Muscle of leg (tissue), 11 donors: ENCODE measurements around the gene PRR3. TPM values are rescaled to one million over a fixed set of nuclear protein-coding genes. Genes with fewer than 3 reads are reported as not detected.
A peak's percentile ranks its signal among the peaks of the same experiment; 100 is the strongest.
"Not testable (repeated sequence)": the region's sequence is repeated elsewhere in the genome, so short reads cannot be mapped to it uniquely, and the experiment has no call there.

ENCODE experiments used
- DNase-seq: peaks from one replicate; pipeline ENCODE4 v3.0.0; 2013
- H3K27ac ChIP-seq: one replicate; pipeline ENCODE4 v1.5.1; 2013; ENCODE audit warnings: mild to moderate bottlenecking, low read length, control low read depth
- H3K27me3 ChIP-seq: one replicate; pipeline ENCODE4 v1.6.1; 2013; ENCODE audit warnings: low read length; ENCODE audit not compliant: control insufficient read depth, insufficient read depth
- H3K36me3 ChIP-seq: one replicate; pipeline ENCODE4 v1.6.1; 2013; ENCODE audit warnings: low read length; ENCODE audit not compliant: control insufficient read depth, insufficient read depth
- H3K4me1 ChIP-seq: one replicate; pipeline ENCODE4 v1.6.1; 2013; ENCODE audit warnings: low read length; ENCODE audit not compliant: control insufficient read depth, insufficient read depth
- H3K4me3 ChIP-seq: one replicate; pipeline ENCODE4 v1.5.1; 2013; ENCODE audit warnings: low read length, control low read depth
- H3K9me3 ChIP-seq: replicated peaks from 2 replicates; pipeline ENCODE4 v1.6.1; 2013; ENCODE audit warnings: low read depth, low read length; ENCODE audit not compliant: control insufficient read depth
- WGBS: methylation state at CpG from one replicate; pipeline ENCODE4 v1.1.5; 2013; ENCODE audit warnings: missing lambda C conversion rate; ENCODE audit not compliant: insufficient coverage; 5-methylcytosine and 5-hydroxymethylcytosine counted together
- polyA plus RNA-seq, 8 donors: library from polyadenylated mRNA; unstranded; fragments of 120-200 nt; gene quantifications; one replicate each; pipeline versions ENCODE4 v1.2.1 to v1.2.3, GENCODE V29; 2013; ENCODE audit warnings: inconsistent platforms in 1 of 8, low replicate concordance in 1 of 8; ENCODE audit not compliant: insufficient read length in 8 of 8, insufficient read depth in 1 of 8
- total RNA-seq: library from RNA; stranded (reverse); fragments of 120-200 nt; gene quantifications from one replicate; pipeline ENCODE4 v1.2.4, GENCODE V29; 2013

The PRR3 gene
- total and polyA plus RNA-seq, 9 donors: 10.7 to 25.3 (median 21.9) TPM

- peaks cover 8% of the 10 kb centered on the region for H3K4me1 ChIP-seq
- peaks cover 4% of the 10 kb centered on the region for H3K27me3 ChIP-seq
- WGBS: 3% methylated on average over 20 of the region's 33 CpGs
- H3K4me3 ChIP-seq: peak overlapping the region; percentile 49
- no peaks in the 10 kb centered on the region for H3K9me3 ChIP-seq
- H3K27ac ChIP-seq: peak overlapping the region; percentile 95
- no peaks in the 10 kb centered on the region for H3K36me3 ChIP-seq
- DNase-seq: peak; percentile 97
These were observed 40.9 kb upstream of the PRR3 start for GRCh38 chr6:30515944-30516753.

- DNase-seq, H3K36me3 ChIP-seq, H3K4me1 ChIP-seq, H3K27me3 ChIP-seq, H3K9me3 ChIP-seq: not testable (repeated sequence)
- Histone ChIP-seq H3K27ac (peak overlapping the region; percentile 95), H3K4me3 (peak overlapping the region; percentile 49)
- WGBS: no CpG with 5 or more reads among the region's 9 CpGs
These were observed 40.4 kb upstream of the PRR3 start for GRCh38 chr6:30516754-30517076.

GRCh38 chr6:30517767-30518504 lies 39.2 kb upstream of the PRR3 start:
- not testable (repeated sequence) for H3K9me3 ChIP-seq, H3K27ac ChIP-seq, H3K4me1 ChIP-seq, H3K27me3 ChIP-seq, H3K4me3 ChIP-seq, H3K36me3 ChIP-seq, DNase-seq
- WGBS: 96% methylated on average over 15 of the region's 21 CpGs

- H3K4me3 ChIP-seq, H3K27ac ChIP-seq, H3K36me3 ChIP-seq, H3K27me3 ChIP-seq, H3K9me3 ChIP-seq, DNase-seq, H3K4me1 ChIP-seq: not testable (repeated sequence)
- WGBS: 75% methylated on average over 14 of the region's 19 CpGs
These were observed 38.5 kb upstream of the PRR3 start for GRCh38 chr6:30518505-30519145.

- DNase-seq: no peak
- Histone ChIP-seq H3K4me3 (no peak overlapping the region), H3K9me3 (no peaks in the 10 kb centered on the region), H3K27me3 (peaks cover 2% of the 10 kb centered on the region), H3K36me3 (no peaks in the 10 kb centered on the region), H3K27ac (no peak overlapping the region), H3K4me1 (peaks cover 8% of the 10 kb centered on the region)
- WGBS: 71% methylated on average over 5 of the region's 6 CpGs
These were observed 36.6 kb upstream of the PRR3 start for GRCh38 chr6:30520522-30520921.

- not testable (repeated sequence) for DNase-seq, H3K36me3 ChIP-seq, H3K4me3 ChIP-seq, H3K9me3 ChIP-seq, H3K27me3 ChIP-seq, H3K27ac ChIP-seq, H3K4me1 ChIP-seq
- 89% methylated on average over 5 of the region's 7 CpGs for WGBS
These were observed 36.0 kb upstream of the PRR3 start for GRCh38 chr6:30521082-30521481.

GRCh38 chr6:30521952-30522351 lies 35.1 kb upstream of the PRR3 start:
- not testable (repeated sequence) for H3K4me1 ChIP-seq, H3K27ac ChIP-seq, DNase-seq, H3K36me3 ChIP-seq, H3K9me3 ChIP-seq, H3K4me3 ChIP-seq, H3K27me3 ChIP-seq
- 88% methylated on average over 4 of the region's 5 CpGs for WGBS

- H3K27ac ChIP-seq, H3K4me3 ChIP-seq, H3K27me3 ChIP-seq, H3K36me3 ChIP-seq, H3K4me1 ChIP-seq, H3K9me3 ChIP-seq, DNase-seq: not testable (repeated sequence)
- no CpG with 5 or more reads among the region's 3 CpGs for WGBS
These were observed 30.7 kb upstream of the PRR3 start for GRCh38 chr6:30526444-30526843.

- H3K4me3 ChIP-seq: not testable (repeated sequence)
- WGBS: 91% methylated on average over 15 of the region's 17 CpGs
These were observed 27.7 kb upstream of the PRR3 start for GRCh38 chr6:30529349-30529875.

GRCh38 chr6:30530014-30530413 lies 27.1 kb upstream of the PRR3 start:
- no peaks in the 10 kb centered on the region for H3K36me3 ChIP-seq
- H3K4me1 ChIP-seq: peaks cover 3% of the 10 kb centered on the region
- no peak overlapping the region for H3K4me3 ChIP-seq
- no peaks in the 10 kb centered on the region for H3K27me3 ChIP-seq
- no peak for DNase-seq
- WGBS: no CpG with 5 or more reads among the region's 2 CpGs
- H3K27ac ChIP-seq: no peak overlapping the region
- H3K9me3 ChIP-seq: no peaks in the 10 kb centered on the region

More at GRCh38 chr6:30529349-30529875, 27.7 kb upstream of the PRR3 start:
- not testable (repeated sequence) for H3K4me1 ChIP-seq, DNase-seq, H3K27ac ChIP-seq, H3K27me3 ChIP-seq, H3K36me3 ChIP-seq, H3K9me3 ChIP-seq
